Colon (tissue), 2 donors: ENCODE measurements around the gene SEC61A1.

Experiments used
- FAIRE-seq: peaks from 2 replicates; lab custom pipeline; 2012; peaks lifted over from hg19 to GRCh38; lab: Jason Lieb, UNC
- donor health status: control.
- donor health status: control.

SEC61A1 gene

GRCh38 chr3:128078322-128078721 lies 26.1 kb downstream of the SEC61A1 start:
- no peak for FAIRE-seq

GRCh38 chr3:128078875-128079274 lies 26.6 kb downstream of the SEC61A1 start:
- FAIRE-seq, result no peak

GRCh38 chr3:128079823-128080222 lies 27.6 kb downstream of the SEC61A1 start:
- FAIRE-seq, result no peak

- FAIRE-seq, result no peak
These were observed 28.3 kb downstream of the SEC61A1 start for GRCh38 chr3:128080323-128081080.

GRCh38 chr3:128081226-128081625 lies 29.0 kb downstream of the SEC61A1 start:
- FAIRE-seq, result no peak

- FAIRE-seq, result no peak
These were observed 29.6 kb downstream of the SEC61A1 start for GRCh38 chr3:128081846-128082245.

GRCh38 chr3:128082546-128082945 lies 30.3 kb downstream of the SEC61A1 start:
- no peak for FAIRE-seq

GRCh38 chr3:128083396-128083795 lies 31.2 kb downstream of the SEC61A1 start:
- FAIRE-seq, result no peak

GRCh38 chr3:128083980-128084674 lies 31.9 kb downstream of the SEC61A1 start:
- FAIRE-seq, result no peak

GRCh38 chr3:128084675-128085021 lies 32.4 kb downstream of the SEC61A1 start:
- FAIRE-seq, result no peak

- no peak for FAIRE-seq
These were observed 36.9 kb downstream of the SEC61A1 start for GRCh38 chr3:128089135-128089534.

- no peak for FAIRE-seq
These were observed 39.3 kb downstream of the SEC61A1 start for GRCh38 chr3:128091586-128091985.

GRCh38 chr3:128094295-128095151 lies 42.3 kb downstream of the SEC61A1 start:
- no peak for FAIRE-seq

GRCh38 chr3:128095222-128095703 lies 43.0 kb downstream of the SEC61A1 start:
- FAIRE-seq, result no peak

- no peak for FAIRE-seq
These were observed 46.0 kb downstream of the SEC61A1 start for GRCh38 chr3:128098234-128098633.

GRCh38 chr3:128100161-128100560 lies 47.9 kb downstream of the SEC61A1 start:
- FAIRE-seq, result no peak

GRCh38 chr3:128100638-128101037 lies 48.4 kb downstream of the SEC61A1 start:
- FAIRE-seq, result no peak

- FAIRE-seq, result no peak
These were observed 51.0 kb downstream of the SEC61A1 start for GRCh38 chr3:128103136-128103676.

GRCh38 chr3:128107834-128108233 lies 55.6 kb downstream of the SEC61A1 start:
- no peak for FAIRE-seq

GRCh38 chr3:128111147-128111546 lies 58.9 kb downstream of the SEC61A1 start:
- FAIRE-seq, result no peak

- FAIRE-seq, result no peak
These were observed 60.2 kb downstream of the SEC61A1 start for GRCh38 chr3:128112357-128112968.
